WTC11 (cell line): Measurements from ENCODE around the gene COL10A1. TPM values are rescaled to one million over a fixed set of nuclear protein-coding genes. Genes with fewer than 3 reads are reported as not detected.

Source experiments
- ATAC-seq: fragments of 200-7000 bp; cut with Tn5 transposase; 2 replicates; pipeline ENCODE4 v1.10.0; 2021; ENCODE audit warnings: mild to moderate bottlenecking, moderate library complexity
- CTCF ChIA-PET: fragments of 300-600 bp; sonication (Branson Sonifier 250); formaldehyde crosslinking; loops from one replicate; lab custom pipeline; 2021; ENCODE audit warnings: antibody characterized with exemption; lab: Charles Lee
- POLR2A ChIA-PET: fragments of 350-600 bp; sonication (Branson Sonifier 250); formaldehyde crosslinking; loops from one replicate; lab custom pipeline; 2021; ENCODE audit warnings: antibody characterized with exemption; lab: Charles Lee
- DNase-seq: peaks from one replicate; pipeline ENCODE4 v3.0.0; 2021; ENCODE audit warnings: low spot score
- H3K27ac Mint-ChIP-seq: 2 replicates; pipeline ENCODE4 v1.8.0; 2021; ENCODE audit warnings: mixed read lengths
- H3K27me3 Mint-ChIP-seq: 2 replicates; pipeline ENCODE4 v1.8.0; 2021; ENCODE audit warnings: low read depth, mild to moderate bottlenecking, moderate library complexity, mixed read lengths
- H3K36me3 Mint-ChIP-seq: 2 replicates; pipeline ENCODE4 v1.8.0; 2021; ENCODE audit warnings: mixed read lengths
- H3K4me1 Mint-ChIP-seq: 2 replicates; pipeline ENCODE4 v1.8.0; 2022; ENCODE audit warnings: mixed read lengths
- H3K4me3 Mint-ChIP-seq: 2 replicates; pipeline ENCODE4 v1.8.0; 2021; ENCODE audit warnings: mild to moderate bottlenecking, moderate library complexity, mixed read lengths
- H3K9me3 Mint-ChIP-seq: 2 replicates; pipeline ENCODE4 v1.8.0; 2021; ENCODE audit warnings: mixed read lengths
- AFF4 ChIP-seq: sonication (generic); formaldehyde crosslinking; IDR thresholded peaks from 2 replicates; pipeline ENCODE4 v1.8.1; 2023; ENCODE audit warnings: mild to moderate bottlenecking, missing genetic modification reagents, borderline replicate concordance
- AR ChIP-seq: fragments of 250-450 bp; sonication (Bioruptor Pico); IDR thresholded peaks from 2 replicates; pipeline ENCODE4 v1.9.0; 2021; ENCODE audit warnings: mild to moderate bottlenecking
- ATF1 ChIP-seq: sonication (generic); formaldehyde crosslinking; IDR thresholded peaks from 2 replicates; pipeline ENCODE4 v1.8.1; 2023; ENCODE audit warnings: mild to moderate bottlenecking, moderate library complexity, missing genetic modification reagents
- CREB1 ChIP-seq: sonication (generic); formaldehyde crosslinking; IDR thresholded peaks from 2 replicates; pipeline ENCODE4 v1.8.0; 2023; ENCODE audit warnings: mild to moderate bottlenecking, missing genetic modification reagents
- CTCF ChIP-seq: fragments of 200-600 bp; IDR thresholded peaks from 2 replicates; pipeline ENCODE4 v1.8.0; 2022; ENCODE audit warnings: antibody characterized with exemption
- EMX1 ChIP-seq: fragments of 250-450 bp; sonication (Bioruptor Pico); IDR thresholded peaks from 2 replicates; pipeline ENCODE4 v1.8.0; 2021; ENCODE audit warnings: mild to moderate bottlenecking
- ERG ChIP-seq: fragments of 250-450 bp; sonication (Bioruptor Pico); IDR thresholded peaks from 2 replicates; pipeline ENCODE4 v1.8.0; 2021; ENCODE audit warnings: mild to moderate bottlenecking
- ESRRA ChIP-seq: sonication (generic); formaldehyde crosslinking; IDR thresholded peaks from 2 replicates; pipeline ENCODE4 v1.8.1; 2022; ENCODE audit warnings: mild to moderate bottlenecking, missing genetic modification reagents, borderline replicate concordance
- FOXK1 ChIP-seq: sonication (generic); formaldehyde crosslinking; IDR thresholded peaks from 2 replicates; pipeline ENCODE4 v1.8.0; 2022; ENCODE audit warnings: mild to moderate bottlenecking, moderate library complexity, missing genetic modification reagents
- IRF1 ChIP-seq: sonication (generic); formaldehyde crosslinking; IDR thresholded peaks from 2 replicates; pipeline ENCODE4 v1.8.0; 2023; ENCODE audit warnings: missing genetic modification reagents
- MLX ChIP-seq: sonication (generic); formaldehyde crosslinking; IDR thresholded peaks from 2 replicates; pipeline ENCODE4 v1.8.1; 2023; ENCODE audit warnings: mild to moderate bottlenecking, missing genetic modification reagents, moderate library complexity
- NFATC4 ChIP-seq: fragments of 250-450 bp; sonication (Bioruptor Pico); IDR thresholded peaks from 2 replicates; pipeline ENCODE4 v1.9.0; 2021; ENCODE audit warnings: mild to moderate bottlenecking
- SMAD3 ChIP-seq: sonication (generic); formaldehyde crosslinking; IDR thresholded peaks from 2 replicates; pipeline ENCODE4 v1.8.0; 2022; ENCODE audit warnings: missing genetic modification reagents, mild to moderate bottlenecking, borderline replicate concordance
- SOX15 ChIP-seq: fragments of 250-450 bp; sonication (Bioruptor Pico); IDR thresholded peaks from 2 replicates; pipeline ENCODE4 v1.9.0; 2021; ENCODE audit warnings: mild to moderate bottlenecking
- SP1 ChIP-seq: sonication (generic); formaldehyde crosslinking; conservative IDR thresholded peaks from 2 replicates; pipeline ENCODE4 v1.8.1; 2022; ENCODE audit warnings: missing genetic modification reagents
- STAT6 ChIP-seq: sonication (generic); formaldehyde crosslinking; conservative IDR thresholded peaks from 2 replicates; pipeline ENCODE4 v1.8.1; 2023; ENCODE audit warnings: mild to moderate bottlenecking, low read depth, missing genetic modification reagents, moderate library complexity
- ZNF263 ChIP-seq: sonication (generic); formaldehyde crosslinking; IDR thresholded peaks from 2 replicates; pipeline ENCODE4 v1.8.1; 2022; ENCODE audit warnings: low read depth, mild to moderate bottlenecking, moderate library complexity, missing genetic modification reagents
- ZNF281 ChIP-seq: sonication (generic); formaldehyde crosslinking; IDR thresholded peaks from 2 replicates; pipeline ENCODE4 v1.8.0; 2023; ENCODE audit warnings: mild to moderate bottlenecking, missing genetic modification reagents
- ZNF416 ChIP-seq: fragments of 250-450 bp; sonication (Bioruptor Pico); IDR thresholded peaks from 2 replicates; pipeline ENCODE4 v1.9.0; 2021; ENCODE audit warnings: mild to moderate bottlenecking, inconsistent platforms
- ZNF671 ChIP-seq: fragments of 250-450 bp; sonication (Bioruptor Pico); IDR thresholded peaks from 2 replicates; pipeline ENCODE4 v1.8.0; 2021; ENCODE audit warnings: mild to moderate bottlenecking
- total RNA-seq: library from RNA; stranded (reverse); gene quantifications from 3 replicates; pipeline ENCODE4 v1.2.3, GENCODE V29; 2021

COL10A1 gene
- total RNA-seq, 1 experiment from 2014 or later = not detected

GRCh38 chr6:116078945-116079344, 47.0 kb downstream of the COL10A1 start (continued):
- TF ChIP-seq ZNF263 (CRISPR knock-in tag) (no peak), NFATC4 (CRISPR knock-in tag) (no peak)

GRCh38 chr6:116078522-116078921, 47.4 kb downstream of the COL10A1 start:
- ATAC-seq = no peak
- no peaks in the 10 kb centered on the region for H3K36me3 Mint-ChIP-seq
- no peak overlapping the region for H3K27ac Mint-ChIP-seq
- H3K27me3 Mint-ChIP-seq = no peaks in the 10 kb centered on the region; the same call in 1 of the 2 replicates
- CTCF ChIA-PET = interaction anchor here (0.7 to 1.0 kb wide), 2 partner anchors 37 to 67 kb away, joined by 4 read pairs; no protein-coding TSS in a partner anchor
- DNase-seq = no peak
- POLR2A ChIA-PET = no interaction called here
- H3K9me3 Mint-ChIP-seq = no peaks in the 10 kb centered on the region
- H3K4me1 Mint-ChIP-seq = peaks cover 6% of the 10 kb centered on the region
- TF ChIP-seq SOX15 (CRISPR knock-in tag) (no peak), SP1 (no peak), EMX1 (no peak), ZNF281 (CRISPR knock-in tag) (no peak), STAT6 (CRISPR knock-in tag) (no peak), CREB1 (CRISPR knock-in tag) (no peak), CTCF (no peak), MLX (CRISPR knock-in tag) (no peak), IRF1 (CRISPR knock-in tag) (no peak), ZNF416 (no peak), AFF4 (CRISPR knock-in tag) (no peak), ERG (no peak), FOXK1 (CRISPR knock-in tag) (no peak), AR (no peak), ESRRA (no peak), ZNF671 (CRISPR knock-in tag) (no peak), ATF1 (no peak), SMAD3 (CRISPR knock-in tag) (no peak)
- no peak overlapping the region for H3K4me3 Mint-ChIP-seq
